Fibroblast of lung (primary cell): ENCODE results near the gene MYOM1. TPM values are rescaled to one million over a fixed set of nuclear protein-coding genes. Genes with fewer than 3 reads are reported as not detected.

Source experiments
- DNase-seq, 2 donors: peaks; one replicate each; pipeline versions ENCODE4 v3.0.0 to v3.0.0-alpha.2; 2010; ENCODE audit warnings: low read depth in 2 of 2
- H2AFZ ChIP-seq: 2 replicates; pipeline ENCODE4 v1.5.1; 2012; ENCODE audit warnings: low read length, control low read depth, inconsistent platforms
- H3K27ac ChIP-seq: 2 replicates; pipeline ENCODE4 v1.5.1; 2011; ENCODE audit warnings: low read length, control low read depth; ENCODE audit not compliant: insufficient read depth
- H3K27me3 ChIP-seq: 2 replicates; pipeline ENCODE4 v1.5.1; 2011; ENCODE audit warnings: mild to moderate bottlenecking, low read length; ENCODE audit not compliant: control insufficient read depth, insufficient read depth
- H3K36me3 ChIP-seq: 2 replicates; pipeline ENCODE4 v1.5.1; 2011; ENCODE audit warnings: low read length; ENCODE audit not compliant: control insufficient read depth, insufficient read depth
- H3K4me1 ChIP-seq: 2 replicates; pipeline ENCODE4 v1.5.1; 2011; ENCODE audit warnings: low read length; ENCODE audit not compliant: control insufficient read depth, insufficient read depth; ENCODE audit errors: extremely low read depth
- H3K4me2 ChIP-seq: 2 replicates; pipeline ENCODE4 v1.5.1; 2011; ENCODE audit warnings: low read length, control low read depth; ENCODE audit not compliant: insufficient read depth; ENCODE audit errors: extremely low read depth
- H3K4me3 ChIP-seq, 4 experiments: fragments of 200-600 bp in 1 of 4; sonication (generic) in 1 of 4; replicated peaks in 1 of 4; 2 replicates each; pipeline ENCODE4 v1.5.1; 2011 to 2016; ENCODE audit warnings: low read length in 4 of 4, low read depth in 3 of 4, mild to moderate bottlenecking in 3 of 4, control low read depth in 2 of 4, inconsistent platforms in 1 of 4, mixed read lengths in 1 of 4; ENCODE audit not compliant: insufficient read depth in 1 of 4; ENCODE audit errors: control extremely low read depth in 1 of 4
- H3K79me2 ChIP-seq: 2 replicates; pipeline ENCODE4 v1.5.1; 2012; ENCODE audit warnings: mild to moderate bottlenecking, low read length, inconsistent platforms; ENCODE audit not compliant: control insufficient read depth, insufficient read depth
- H3K9ac ChIP-seq: 2 replicates; pipeline ENCODE4 v1.5.1; 2011; ENCODE audit warnings: mild to moderate bottlenecking, low read length, control low read depth; ENCODE audit not compliant: insufficient read depth
- H3K9me3 ChIP-seq: 2 replicates; pipeline ENCODE4 v1.5.1; 2012; ENCODE audit warnings: low read depth, low read length; ENCODE audit not compliant: control insufficient read depth, insufficient read depth
- H4K20me1 ChIP-seq: 2 replicates; pipeline ENCODE4 v1.5.1; 2011; ENCODE audit warnings: low read length; ENCODE audit not compliant: control insufficient read depth, insufficient read depth; ENCODE audit errors: extremely low read depth
- EZH2 ChIP-seq: IDR thresholded peaks from 2 replicates; pipeline ENCODE4 v1.5.1; 2012; ENCODE audit warnings: low read length, control low read depth, mild to moderate bottlenecking; ENCODE audit errors: missing control alignments
- polyA plus RNA-seq, 2 donors: library from polyadenylated mRNA; depleted of rRNA in 1 of 2; stranded (reverse) in 1 of 2; unstranded in 1 of 2; fragments of >200 nt; gene quantifications; 2 replicates each; pipeline ENCODE4 v1.2.1, GENCODE V29; 2011 to 2012; ENCODE audit warnings: missing spikeins in 1 of 2
- total RNA-seq: library from RNA; depleted of rRNA; stranded (reverse); fragments of >200 nt; gene quantifications from 2 replicates; pipeline ENCODE4 v1.2.1, GENCODE V29; 2014
- TF ChIP-seq, protein P1 (sequence below), 2 donors: IDR thresholded peaks in 1 of 2; conservative IDR thresholded peaks in 1 of 2; 1 replicate in 1 of 2; 2 replicates in 1 of 2; pipeline ENCODE4 v1.5.1; 2011 to 2012; ENCODE audit warnings: low read length in 2 of 2, control low read depth in 1 of 2, inconsistent platforms in 1 of 2, low read depth in 1 of 2, mild to moderate bottlenecking in 1 of 2

Gene MYOM1
- total and polyA plus RNA-seq, 2 donors (not counting 1 experiment from before 2014, with no cell fraction given): 0.07 to 0.83 TPM

DNA sequence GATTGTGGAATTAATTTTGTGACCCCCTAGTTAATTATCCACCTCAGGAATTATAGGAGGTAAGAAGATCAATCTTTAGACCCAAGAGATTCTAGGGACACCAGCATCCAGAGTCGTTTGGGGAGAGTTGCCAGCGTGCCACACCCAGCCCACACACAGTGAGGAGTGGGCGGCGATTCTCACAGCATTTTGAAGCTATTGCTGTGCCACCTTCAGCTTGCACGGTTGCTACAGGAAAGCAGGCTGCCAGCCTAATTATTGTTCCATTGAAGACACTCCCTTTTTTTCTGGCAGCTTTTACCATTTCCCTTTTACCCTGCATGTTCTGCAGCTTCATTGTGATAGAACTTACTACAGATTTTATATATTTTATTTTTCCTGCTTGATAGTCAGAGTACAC lies 14.7 kb upstream of the MYOM1 start:
- H3K9ac ChIP-seq: no peak overlapping the region
- no peaks in the 10 kb centered on the region for H3K4me1 ChIP-seq
- H3K27me3 ChIP-seq: no peaks in the 10 kb centered on the region
- TF ChIP-seq EZH2: no peak
- TF ChIP-seq, protein P1, sequence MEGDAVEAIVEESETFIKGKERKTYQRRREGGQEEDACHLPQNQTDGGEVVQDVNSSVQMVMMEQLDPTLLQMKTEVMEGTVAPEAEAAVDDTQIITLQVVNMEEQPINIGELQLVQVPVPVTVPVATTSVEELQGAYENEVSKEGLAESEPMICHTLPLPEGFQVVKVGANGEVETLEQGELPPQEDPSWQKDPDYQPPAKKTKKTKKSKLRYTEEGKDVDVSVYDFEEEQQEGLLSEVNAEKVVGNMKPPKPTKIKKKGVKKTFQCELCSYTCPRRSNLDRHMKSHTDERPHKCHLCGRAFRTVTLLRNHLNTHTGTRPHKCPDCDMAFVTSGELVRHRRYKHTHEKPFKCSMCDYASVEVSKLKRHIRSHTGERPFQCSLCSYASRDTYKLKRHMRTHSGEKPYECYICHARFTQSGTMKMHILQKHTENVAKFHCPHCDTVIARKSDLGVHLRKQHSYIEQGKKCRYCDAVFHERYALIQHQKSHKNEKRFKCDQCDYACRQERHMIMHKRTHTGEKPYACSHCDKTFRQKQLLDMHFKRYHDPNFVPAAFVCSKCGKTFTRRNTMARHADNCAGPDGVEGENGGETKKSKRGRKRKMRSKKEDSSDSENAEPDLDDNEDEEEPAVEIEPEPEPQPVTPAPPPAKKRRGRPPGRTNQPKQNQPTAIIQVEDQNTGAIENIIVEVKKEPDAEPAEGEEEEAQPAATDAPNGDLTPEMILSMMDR (conservative IDR thresholded peaks at IDR 0.05 in 1 of 2, IDR thresholded peaks at IDR 0.05 in 1 of 2; ENCODE audit: low read depth in 1 of 2, low read length in 2 of 2): no peak
- H3K27ac ChIP-seq: no peak overlapping the region
- H3K79me2 ChIP-seq: no peaks in the 10 kb centered on the region
- no peak overlapping the region for H3K4me2 ChIP-seq
- DNase-seq: no peak
- H2AFZ ChIP-seq: no peak overlapping the region
- H3K4me3 ChIP-seq: no peak overlapping the region
- no peaks in the 10 kb centered on the region for H4K20me1 ChIP-seq
- H3K9me3 ChIP-seq: no peaks in the 10 kb centered on the region
- H3K36me3 ChIP-seq: no peaks in the 10 kb centered on the region

DNA sequence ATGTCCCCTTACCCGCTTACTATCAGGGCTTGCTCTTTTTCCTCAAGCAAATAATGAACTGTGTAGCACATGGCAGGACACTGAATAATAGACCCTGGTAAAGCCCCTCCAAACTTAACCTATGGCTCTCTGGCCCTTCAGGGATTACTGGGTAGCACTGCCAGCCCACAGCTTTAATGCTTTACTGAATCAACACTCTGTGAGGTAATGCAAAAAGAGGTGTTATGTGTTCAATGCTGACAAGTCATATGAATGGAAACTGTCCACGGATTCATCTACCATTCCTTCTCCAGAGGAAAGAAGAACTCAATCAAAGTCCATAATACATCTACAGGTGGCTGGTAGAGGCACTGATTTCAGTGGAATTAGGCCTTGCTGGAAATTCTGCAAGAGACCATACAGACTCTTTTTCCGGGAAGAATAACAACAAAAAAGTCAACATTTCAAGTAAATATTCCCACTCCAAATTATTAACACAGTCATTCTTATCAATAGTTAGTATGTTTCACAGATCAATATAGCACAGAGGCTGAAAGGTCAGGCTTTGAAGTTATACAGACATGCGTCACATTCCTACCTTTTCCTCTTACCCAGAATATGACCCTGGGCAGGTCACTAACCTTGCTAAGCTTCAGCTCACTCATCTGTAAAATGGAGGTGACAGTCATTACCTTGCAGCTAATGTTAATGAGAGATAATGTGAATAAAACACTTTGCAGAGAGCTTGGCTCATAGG lies 13.8 kb upstream of the MYOM1 start:
- H4K20me1 ChIP-seq: no peaks in the 10 kb centered on the region
- no peaks in the 10 kb centered on the region for H3K36me3 ChIP-seq
- no peak overlapping the region for H3K9ac ChIP-seq
- H3K27me3 ChIP-seq: no peaks in the 10 kb centered on the region
- no peak overlapping the region for H2AFZ ChIP-seq
- H3K4me1 ChIP-seq: no peaks in the 10 kb centered on the region
- no peak overlapping the region for H3K4me3 ChIP-seq
- H3K4me2 ChIP-seq: no peak overlapping the region
- no peaks in the 10 kb centered on the region for H3K9me3 ChIP-seq
- no peak for TF ChIP-seq EZH2
- TF ChIP-seq, protein P1 (conservative IDR thresholded peaks at IDR 0.05 in 1 of 2, IDR thresholded peaks at IDR 0.05 in 1 of 2; ENCODE audit: low read depth in 1 of 2, low read length in 2 of 2): no peak
- no peaks in the 10 kb centered on the region for H3K79me2 ChIP-seq
- no peak for DNase-seq
- H3K27ac ChIP-seq: no peak overlapping the region

DNA sequence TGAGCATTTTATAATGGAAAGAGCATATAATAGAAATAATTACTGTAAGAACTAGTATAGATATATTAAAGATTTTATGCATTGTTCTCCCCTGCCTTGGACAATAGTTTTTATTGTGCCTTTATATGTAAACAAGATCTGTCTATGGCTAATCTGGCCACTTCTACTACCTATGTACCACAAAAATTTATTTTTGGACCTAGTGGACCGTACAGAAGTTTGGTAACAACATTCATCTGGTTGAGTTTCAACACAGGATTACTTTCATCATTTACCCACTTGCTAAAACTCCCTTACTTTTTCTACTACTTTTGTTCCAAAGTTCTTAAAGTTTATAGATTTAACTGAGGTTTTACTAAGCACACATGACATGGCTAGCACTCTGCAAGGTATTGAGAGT lies 13.2 kb upstream of the MYOM1 start:
- Histone ChIP-seq H3K27me3 (no peaks in the 10 kb centered on the region), H2AFZ (no peak overlapping the region), H3K4me2 (no peak overlapping the region), H3K27ac (no peak overlapping the region), H3K79me2 (no peaks in the 10 kb centered on the region), H3K4me1 (no peaks in the 10 kb centered on the region), H4K20me1 (no peaks in the 10 kb centered on the region), H3K4me3 (no peak overlapping the region), H3K36me3 (no peaks in the 10 kb centered on the region), H3K9me3 (no peaks in the 10 kb centered on the region), H3K9ac (no peak overlapping the region)
- DNase-seq: no peak
- TF ChIP-seq EZH2: no peak
- TF ChIP-seq, protein P1 (conservative IDR thresholded peaks at IDR 0.05 in 1 of 2, IDR thresholded peaks at IDR 0.05 in 1 of 2; ENCODE audit: low read depth in 1 of 2, low read length in 2 of 2): no peak
